Upper lobe of right lung (tissue), 1 donor: Measurements from ENCODE around the gene RIPOR1. TPM values are rescaled to one million over a fixed set of nuclear protein-coding genes. Genes with fewer than 3 reads are reported as not detected.
"Not testable (repeated sequence)": the region's sequence is repeated elsewhere in the genome, so short reads cannot be mapped to it uniquely, and the experiment has no call there.

ENCODE experiments used
- ATAC-seq: fragments of 200-7000 bp; cut with Tn5 transposase; one replicate; pipeline ENCODE4 v1.9.1; 2020; ENCODE audit warnings: mild to moderate bottlenecking, moderate library complexity
- DNase-seq: peaks from one replicate; pipeline ENCODE4 v3.0.0-alpha.2; 2020
- H3K27ac ChIP-seq: fragments of 200-600 bp; one replicate; pipeline ENCODE4 v1.8.0; 2022
- H3K27me3 ChIP-seq: fragments of 200-600 bp; one replicate; pipeline ENCODE4 v1.8.0; 2022; ENCODE audit warnings: mild to moderate bottlenecking
- H3K36me3 ChIP-seq: fragments of 200-600 bp; one replicate; pipeline ENCODE4 v1.8.0; 2022
- H3K4me1 ChIP-seq: fragments of 200-600 bp; one replicate; pipeline ENCODE4 v1.8.0; 2022
- H3K4me3 ChIP-seq: fragments of 200-600 bp; one replicate; pipeline ENCODE4 v1.8.0; 2022; ENCODE audit warnings: mild to moderate bottlenecking
- H3K9me3 ChIP-seq: fragments of 200-600 bp; one replicate; pipeline ENCODE4 v1.8.0; 2022
- intact Hi-C: fragments of 100-400 bp; cut with DNase I; formaldehyde crosslinking; loops from one replicate; pipeline ENCODE4 v1.11.0; 2022
- total RNA-seq: library from RNA; stranded (reverse); fragmentation: NEBNext Ultra II Directional; extraction: Animal tissue kit (Norgen Biotek cat#: 25700); gene quantifications from one replicate; pipeline ENCODE4 v1.2.1, GENCODE V29; 2021
- TF ChIP-seq, protein P1 (sequence below): fragments of 200-600 bp; IDR thresholded peaks from one replicate; pipeline ENCODE4 v1.8.0; 2022; ENCODE audit warnings: antibody characterized with exemption
- donor health status: DM: no; HTN: yes; CAD: no; lungs with severe emphysema.

RIPOR1 gene
- total RNA-seq, 1 donor from 2014 or later, result 133 TPM

DNA sequence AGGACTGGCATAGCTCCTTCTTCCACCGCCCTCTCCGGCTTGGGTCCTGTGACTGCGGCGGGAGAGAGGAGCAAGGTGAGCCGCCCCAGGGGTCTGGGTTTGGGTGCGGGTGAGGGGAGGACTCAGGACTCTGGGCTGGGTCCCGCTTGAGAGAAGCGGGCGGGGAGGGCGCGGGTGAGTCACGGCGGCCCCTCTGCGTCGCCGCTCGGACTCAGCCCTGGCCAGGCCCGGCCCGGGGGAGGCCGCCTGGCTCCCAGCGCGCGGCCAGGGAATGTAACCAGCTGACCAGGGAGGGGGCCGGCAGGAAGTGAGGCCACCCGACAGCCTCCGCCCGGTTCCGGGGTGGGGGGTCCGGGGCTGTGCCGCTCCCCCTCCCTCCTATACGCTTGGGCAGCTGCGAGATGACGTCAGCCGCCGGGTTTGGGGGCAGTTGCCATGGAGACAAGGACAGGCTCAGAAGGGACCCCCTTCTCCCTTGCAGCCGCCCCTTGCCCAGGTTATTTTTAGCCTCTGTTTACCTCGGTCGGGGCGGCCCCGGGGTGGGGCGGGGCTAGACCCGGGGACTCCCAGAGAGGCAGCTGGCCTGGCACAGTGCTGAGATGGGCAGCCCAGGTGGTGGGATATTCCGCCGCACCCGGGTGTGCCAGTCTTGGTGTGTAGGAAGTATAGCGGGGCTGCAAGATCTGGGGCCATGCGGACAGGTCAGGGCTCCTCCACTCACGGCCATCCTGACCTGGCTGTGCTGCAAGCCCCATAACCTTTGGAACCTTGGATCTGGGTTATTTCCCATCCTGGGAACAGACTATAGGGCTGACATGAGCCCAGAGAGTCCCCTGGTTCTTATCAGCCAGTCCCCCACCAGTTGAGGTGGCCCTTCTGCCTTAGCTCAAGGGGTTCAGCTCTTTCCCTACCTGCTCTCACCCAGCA is 1.6 kb downstream of the RIPOR1 start:
- no peaks in the 10 kb centered on the region for H3K36me3 ChIP-seq
- H3K9me3 ChIP-seq, result no peaks in the 10 kb centered on the region
- peaks cover 33% of the 10 kb centered on the region for H3K4me1 ChIP-seq
- TF ChIP-seq, protein P1, sequence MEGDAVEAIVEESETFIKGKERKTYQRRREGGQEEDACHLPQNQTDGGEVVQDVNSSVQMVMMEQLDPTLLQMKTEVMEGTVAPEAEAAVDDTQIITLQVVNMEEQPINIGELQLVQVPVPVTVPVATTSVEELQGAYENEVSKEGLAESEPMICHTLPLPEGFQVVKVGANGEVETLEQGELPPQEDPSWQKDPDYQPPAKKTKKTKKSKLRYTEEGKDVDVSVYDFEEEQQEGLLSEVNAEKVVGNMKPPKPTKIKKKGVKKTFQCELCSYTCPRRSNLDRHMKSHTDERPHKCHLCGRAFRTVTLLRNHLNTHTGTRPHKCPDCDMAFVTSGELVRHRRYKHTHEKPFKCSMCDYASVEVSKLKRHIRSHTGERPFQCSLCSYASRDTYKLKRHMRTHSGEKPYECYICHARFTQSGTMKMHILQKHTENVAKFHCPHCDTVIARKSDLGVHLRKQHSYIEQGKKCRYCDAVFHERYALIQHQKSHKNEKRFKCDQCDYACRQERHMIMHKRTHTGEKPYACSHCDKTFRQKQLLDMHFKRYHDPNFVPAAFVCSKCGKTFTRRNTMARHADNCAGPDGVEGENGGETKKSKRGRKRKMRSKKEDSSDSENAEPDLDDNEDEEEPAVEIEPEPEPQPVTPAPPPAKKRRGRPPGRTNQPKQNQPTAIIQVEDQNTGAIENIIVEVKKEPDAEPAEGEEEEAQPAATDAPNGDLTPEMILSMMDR, result no peak
- intact Hi-C loops, result no loop called here
- peak overlapping the region; percentile 66 for H3K4me3 ChIP-seq
- ATAC-seq (peak; percentile 83), DNase-seq (peak; percentile 88)
- peak overlapping the region; percentile 88 for H3K27ac ChIP-seq
- no peaks in the 10 kb centered on the region for H3K27me3 ChIP-seq

DNA sequence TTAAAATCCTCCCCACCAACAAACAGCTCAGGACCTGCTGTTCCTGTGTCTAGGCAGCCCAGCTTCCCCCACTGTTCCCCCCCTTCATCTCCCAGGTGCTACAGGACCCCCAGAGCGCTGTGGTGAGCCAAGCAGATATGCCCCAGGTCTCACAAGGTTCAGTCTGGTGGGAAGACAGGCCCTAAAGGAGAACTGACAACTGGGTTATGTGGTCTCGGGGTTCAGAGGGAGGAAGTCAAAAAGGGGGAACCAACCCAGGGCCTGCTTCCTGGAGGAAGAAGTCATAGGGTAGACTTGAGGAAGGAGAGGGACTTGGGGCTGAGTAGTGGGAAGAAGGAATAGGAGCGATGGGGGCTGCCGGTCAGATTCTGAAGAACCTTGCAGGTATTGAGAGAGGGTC is 2.6 kb downstream of the RIPOR1 start:
- no peaks in the 10 kb centered on the region for H3K9me3 ChIP-seq
- H3K27ac ChIP-seq, result peak overlapping the region; percentile 88
- TF ChIP-seq, protein P1, result no peak
- no peaks in the 10 kb centered on the region for H3K36me3 ChIP-seq
- peaks cover 35% of the 10 kb centered on the region for H3K4me1 ChIP-seq
- DNase-seq (no peak), ATAC-seq (peak; percentile 48)
- no peaks in the 10 kb centered on the region for H3K27me3 ChIP-seq
- H3K4me3 ChIP-seq, result peak overlapping the region; percentile 66
- intact Hi-C loops, result no loop called here

DNA sequence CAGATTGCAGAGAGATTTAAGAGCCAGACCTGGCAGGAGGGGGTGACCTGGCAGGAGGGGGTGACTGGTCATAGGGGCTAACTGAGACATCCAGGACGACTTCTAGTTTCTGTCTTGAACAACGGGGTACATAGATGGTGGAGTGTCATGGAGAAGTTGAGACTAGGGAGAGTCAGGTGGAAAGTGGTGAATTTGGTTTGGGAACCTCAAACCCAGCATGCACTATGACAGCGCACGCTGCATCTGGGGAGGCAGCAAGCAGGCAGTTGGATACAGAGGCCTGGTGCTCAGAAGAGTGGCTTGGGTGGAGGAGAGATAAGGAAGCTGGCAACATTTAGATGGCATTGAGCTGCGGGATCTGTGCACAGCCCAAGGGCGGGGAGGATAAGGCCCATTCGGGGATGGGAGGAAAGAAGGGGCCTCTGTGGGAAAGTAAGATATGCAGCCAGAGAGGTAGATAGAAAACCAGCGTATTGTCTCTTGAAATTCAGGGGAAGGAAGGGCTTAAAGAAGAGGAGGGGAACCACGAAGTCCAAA is 4.5 kb downstream of the RIPOR1 start:
- H3K27me3 ChIP-seq, result no peaks in the 10 kb centered on the region
- no peak for DNase-seq
- intact Hi-C loops, result no loop called here
- H3K36me3 ChIP-seq, result no peaks in the 10 kb centered on the region
- no peak overlapping the region for H3K4me3 ChIP-seq
- no peak for ATAC-seq
- H3K27ac ChIP-seq, result no peak overlapping the region
- peaks cover 43% of the 10 kb centered on the region for H3K4me1 ChIP-seq
- no peaks in the 10 kb centered on the region for H3K9me3 ChIP-seq
- TF ChIP-seq, protein P1, result no peak

DNA sequence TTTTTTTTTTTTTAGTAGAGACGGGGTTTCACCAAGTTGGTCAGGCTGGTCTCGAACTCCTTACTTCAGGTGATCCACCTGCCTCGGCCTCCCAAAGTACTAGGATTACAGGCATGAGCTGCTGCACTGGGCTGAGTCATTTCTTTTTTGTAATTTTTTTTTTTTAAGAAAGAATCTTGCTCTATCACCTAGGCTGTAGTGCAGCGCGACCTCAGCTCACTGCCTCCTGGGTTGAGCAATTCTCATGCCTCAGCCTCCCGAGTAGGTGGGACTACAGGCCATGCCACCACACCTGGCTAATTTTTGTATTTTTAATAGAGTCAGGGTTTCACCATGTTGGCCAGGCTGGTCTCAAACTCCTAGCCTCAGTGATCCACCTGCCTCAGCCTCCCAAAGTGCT is 5.4 kb downstream of the RIPOR1 start:
- peaks cover 47% of the 10 kb centered on the region for H3K4me1 ChIP-seq
- ATAC-seq, H3K27ac ChIP-seq, intact Hi-C loops, H3K4me3 ChIP-seq, DNase-seq, H3K27me3 ChIP-seq, H3K36me3 ChIP-seq, H3K9me3 ChIP-seq: not testable (repeated sequence)

DNA sequence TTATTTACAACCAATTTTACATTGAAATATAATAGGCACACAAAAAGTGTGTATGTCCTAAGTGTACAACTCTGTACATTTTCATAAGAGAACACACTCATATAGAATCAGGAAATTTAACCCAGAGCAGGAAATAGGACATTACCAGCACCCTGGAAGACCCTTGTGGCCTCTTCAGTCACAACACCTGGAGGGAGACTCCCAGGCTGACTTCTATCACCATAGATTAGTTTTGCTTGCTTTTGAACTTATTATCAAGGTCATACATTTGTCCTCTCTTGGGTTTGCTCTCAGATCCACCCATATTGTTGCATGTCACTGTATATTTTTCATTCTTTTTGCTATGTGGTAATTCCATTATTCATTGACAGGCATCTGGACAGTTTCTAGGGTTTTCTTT is 5.8 kb downstream of the RIPOR1 start:
- ATAC-seq, result no peak
- Histone ChIP-seq H3K9me3 (no peaks in the 10 kb centered on the region), H3K4me1 (peaks cover 51% of the 10 kb centered on the region), H3K36me3 (peaks cover 4% of the 10 kb centered on the region), H3K4me3 (no peak overlapping the region), H3K27me3 (no peaks in the 10 kb centered on the region), H3K27ac (no peak overlapping the region)
- intact Hi-C loops, result no loop called here
- DNase-seq, result no peak
- TF ChIP-seq, protein P1, result no peak

DNA sequence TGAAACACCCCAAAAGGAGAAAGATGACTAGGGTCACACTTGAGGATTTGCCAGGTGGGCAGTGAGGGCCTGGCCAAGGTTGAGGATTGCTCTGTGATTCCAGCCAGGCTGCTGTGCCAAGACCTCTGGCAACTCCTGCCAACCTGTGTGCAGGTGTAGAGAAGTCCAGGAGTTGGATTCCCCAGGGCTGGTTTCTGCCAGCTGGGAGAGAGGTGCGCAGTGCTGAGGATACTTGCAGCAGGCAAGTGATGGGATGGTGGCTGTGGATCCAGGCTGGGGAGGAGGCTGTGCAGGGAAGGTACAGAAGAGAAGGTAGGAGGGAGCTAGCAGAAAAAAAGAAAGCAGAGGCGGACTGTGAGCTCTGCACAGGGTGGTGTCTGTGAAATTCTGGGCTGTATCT is 6.6 kb downstream of the RIPOR1 start:
- TF ChIP-seq, protein P1, result no peak
- H3K4me1 ChIP-seq, result peaks cover 45% of the 10 kb centered on the region
- DNase-seq (no peak), ATAC-seq (no peak)
- no peak overlapping the region for H3K27ac ChIP-seq
- no peaks in the 10 kb centered on the region for H3K9me3 ChIP-seq
- intact Hi-C loops, result no loop called here
- no peaks in the 10 kb centered on the region for H3K27me3 ChIP-seq
- no peak overlapping the region for H3K4me3 ChIP-seq
- H3K36me3 ChIP-seq, result peaks cover 12% of the 10 kb centered on the region
